HepG2 (cell line): ENCODE data around the gene FAM98A. TPM values are rescaled to one million over a fixed set of nuclear protein-coding genes. Genes with fewer than 3 reads are reported as not detected.

Experiments used
- ATAC-seq: fragments of 200-7000 bp; cut with Tn5 transposase; 3 replicates; pipeline ENCODE4 v1.9.1; 2020; ENCODE audit warnings: mild to moderate bottlenecking, moderate library complexity
- BruUV-seq: library from RNA; stranded (reverse); fragments of 400-500 nt; replicated peaks from 2 replicates; lab custom pipeline; 2021; lab: Mats Ljungman, UMichigan
- CTCF ChIA-PET: fragments of 300-600 bp; formaldehyde crosslinking; extraction: SDS; loops from one replicate; lab custom pipeline; 2021; ENCODE audit warnings: low total read pairs, inconsistent platforms, low intra/inter-chr PET ratio; lab: Yijun Ruan, JAX
- POLR2A ChIA-PET: fragments of 350-600 bp; sonication (Branson Sonifier 250); formaldehyde crosslinking; loops from one replicate; lab custom pipeline; 2020; ENCODE audit warnings: antibody characterized with exemption, inconsistent platforms; lab: Yijun Ruan, JAX
- DNase-seq: peaks from one replicate; pipeline ENCODE4 v3.0.0-alpha.2; 2015; ENCODE audit warnings: low spot score
- FAIRE-seq: peaks from 3 replicates; lab custom pipeline; 2011; peaks lifted over from hg19 to GRCh38; lab: Jason Lieb, UNC
- H2AFZ ChIP-seq: one replicate; pipeline ENCODE4 v1.6.1; 2011; ENCODE audit warnings: low read length, inconsistent platforms
- H3K27ac ChIP-seq: fragments of 300-600 bp; 3 replicates; pipeline ENCODE4 v1.8.0; 2011; ENCODE audit warnings: mixed run types, mild to moderate bottlenecking, mixed read lengths, low read length, inconsistent platforms; ENCODE audit not compliant: insufficient read depth; ENCODE audit errors: extremely low read length
- H3K27me3 ChIP-seq, 2 experiments: fragments of 200-600 bp in 1 of 2; 2 replicates in 1 of 2; 3 replicates in 1 of 2; pipeline versions ENCODE4 v1.6.0 to v1.8.0; 2011; ENCODE audit warnings: low read length in 2 of 2, mild to moderate bottlenecking in 2 of 2, moderate library complexity in 2 of 2, inconsistent platforms in 1 of 2; ENCODE audit not compliant: insufficient read depth in 2 of 2, control insufficient read depth in 1 of 2
- H3K36me3 ChIP-seq, 2 experiments: fragments of 200-600 bp in 1 of 2; replicated peaks in 1 of 2; 2 replicates in 1 of 2; 3 replicates in 1 of 2; pipeline versions ENCODE4 v1.5.1 to v1.8.0; 2011; ENCODE audit warnings: low read length in 2 of 2, inconsistent platforms in 1 of 2; ENCODE audit not compliant: insufficient read depth in 2 of 2, control insufficient read depth in 1 of 2
- H3K4me1 ChIP-seq: 2 replicates; pipeline ENCODE4 v1.5.1; 2012; ENCODE audit warnings: low read length, inconsistent platforms; ENCODE audit not compliant: insufficient read depth
- H3K4me2 ChIP-seq: 2 replicates; pipeline ENCODE4 v1.6.0; 2011; ENCODE audit warnings: low read depth, low read length, inconsistent platforms
- H3K4me3 ChIP-seq, 3 experiments: fragments of 200-600 bp in 1 of 3; sonication (generic), shearing (Covaris generic) in 1 of 3; replicated peaks in 1 of 3; 2 replicates each; pipeline ENCODE4 v1.5.1; 2011 to 2016; ENCODE audit warnings: low read length in 3 of 3, inconsistent platforms in 2 of 3, low read depth in 2 of 3, mild to moderate bottlenecking in 2 of 3, control low read depth in 1 of 3, mixed read lengths in 1 of 3; ENCODE audit not compliant: insufficient read depth in 1 of 3
- H3K79me2 ChIP-seq: one replicate; pipeline ENCODE4 v1.6.1; 2011; ENCODE audit warnings: low read length, inconsistent platforms; ENCODE audit not compliant: insufficient read depth
- H3K9ac ChIP-seq: 2 replicates; pipeline ENCODE4 v1.6.0; 2011; ENCODE audit warnings: mild to moderate bottlenecking, low read depth, low read length, inconsistent platforms; ENCODE audit not compliant: insufficient read depth
- H3K9me3 ChIP-seq: 2 replicates; pipeline ENCODE4 v1.5.1; 2012; ENCODE audit warnings: mild to moderate bottlenecking, low read length
- H4K20me1 ChIP-seq: 2 replicates; pipeline ENCODE4 v1.6.0; 2011; ENCODE audit warnings: inconsistent platforms, mild to moderate bottlenecking, low read length, moderate library complexity; ENCODE audit not compliant: insufficient read depth
- EP300 ChIP-seq, 3 experiments: sonication (generic) in 1 of 3; formaldehyde crosslinking in 1 of 3; IDR thresholded peaks; 2 replicates each; pipeline versions ENCODE4 v1.5.1 to v1.6.1; 2011 to 2020; ENCODE audit warnings: low read depth in 2 of 3, low read length in 2 of 3, borderline replicate concordance in 1 of 3, improper control_type of control experiment in 1 of 3, mild to moderate bottlenecking in 1 of 3, missing genetic modification reagents in 1 of 3, moderate library complexity in 1 of 3
- KDM6A ChIP-seq: IDR thresholded peaks from 2 replicates; pipeline ENCODE4 v1.6.1; 2016; ENCODE audit warnings: low read depth
- NFE2 ChIP-seq: sonication (generic); formaldehyde crosslinking; IDR thresholded peaks from 2 replicates; pipeline ENCODE4 v1.4.0; 2020; ENCODE audit warnings: missing genetic modification reagents
- RFXAP ChIP-seq: sonication (generic); formaldehyde crosslinking; IDR thresholded peaks from 2 replicates; pipeline ENCODE4 v1.4.0; 2020; ENCODE audit warnings: missing genetic modification reagents, borderline replicate concordance
- ZBTB20 ChIP-seq: sonication (generic); formaldehyde crosslinking; IDR thresholded peaks from 2 replicates; pipeline ENCODE4 v1.8.1; 2023; ENCODE audit warnings: missing genetic modification reagents, low read depth, mild to moderate bottlenecking, borderline replicate concordance
- ZNF124 ChIP-seq: sonication (generic); formaldehyde crosslinking; IDR thresholded peaks from 2 replicates; pipeline ENCODE4 v1.4.0; 2020; ENCODE audit warnings: missing genetic modification reagents
- ZNF556 ChIP-seq: sonication (generic); formaldehyde crosslinking; IDR thresholded peaks from 2 replicates; pipeline ENCODE4 v1.4.0; 2020; ENCODE audit warnings: mild to moderate bottlenecking, missing genetic modification reagents, borderline replicate concordance
- WGBS: methylation state at CpG from one replicate; pipeline ENCODE4 v1.1.6; 2017; ENCODE audit warnings: low lambda C conversion rate; 5-methylcytosine and 5-hydroxymethylcytosine counted together
- in situ Hi-C: cut with HindIII; loops from 2 replicates; pipeline ENCODE4 v1.10.0; 2017; ENCODE audit warnings: low pct_unique_long_range_greater_than_20kb; ENCODE audit not compliant: extremely low pct_ligation_motif_present
- intact Hi-C: fragments of 100-400 bp; cut with micrococcal nuclease; formaldehyde crosslinking; loops from one replicate; pipeline ENCODE4 v1.10.0; 2022; ENCODE audit not compliant: unreplicated experiment
- polyA plus RNA-seq, 8 experiments: library from polyadenylated mRNA; depleted of rRNA in 3 of 8; stranded (reverse) in 7 of 8; unstranded in 1 of 8; fragments of >200 nt; fragmentation: Illumina TruSeq in 4 of 8; extraction: Trizol in 4 of 8; gene quantifications; 2 replicates each; pipeline versions ENCODE4 v1.2.1 to v1.2.3, GENCODE V29; 2011 to 2016; ENCODE audit warnings: low read depth in 4 of 8, missing spikeins in 1 of 8, mixed read lengths in 1 of 8; ENCODE audit not compliant: insufficient read depth in 1 of 8
- total RNA-seq, 5 experiments: library from RNA; depleted of rRNA; stranded (reverse); fragments of >200 nt; fragmentation: Illumina TruSeq; extraction: Trizol; gene quantifications; 2 replicates each; pipeline ENCODE4 v1.2.3, GENCODE V29; 2016; ENCODE audit warnings: low read depth in 1 of 5
- TF ChIP-seq, protein P1 (sequence below): sonication (generic); formaldehyde crosslinking; IDR thresholded peaks from 2 replicates; pipeline ENCODE4 v1.4.0; 2020; ENCODE audit warnings: missing genetic modification reagents

FAM98A gene
- total and polyA plus RNA-seq, 2 of the 13 experiments (the other 11 are each of a cell fraction or from before 2014, with no cell fraction given), result 44.0 to 61.4 TPM

DNA sequence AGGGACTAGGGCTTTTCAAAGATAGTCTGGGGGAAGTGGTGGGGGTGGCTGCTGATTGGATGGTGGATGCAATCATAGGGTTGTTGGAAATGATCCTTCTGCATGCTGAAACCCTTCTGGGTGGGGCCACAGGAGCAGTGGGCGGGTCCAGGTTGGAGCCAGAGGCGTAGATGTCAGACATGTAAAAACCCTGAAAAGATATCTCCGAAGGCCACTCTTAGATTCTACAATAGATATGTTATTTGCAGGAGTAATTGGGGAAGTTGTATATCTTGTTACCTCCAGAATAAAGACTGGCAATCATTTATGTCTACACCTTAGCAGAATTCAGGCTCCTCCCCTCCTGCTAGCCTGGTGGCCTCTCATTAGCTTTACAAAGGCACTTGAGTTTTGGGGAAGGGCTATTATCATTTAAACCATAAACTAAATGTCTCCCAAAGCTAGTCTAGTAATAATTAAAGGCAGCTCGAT lies 8.2 kb upstream of the FAM98A start (continued):
- TF ChIP-seq RFXAP, result no peak
- TF ChIP-seq, protein P1, sequence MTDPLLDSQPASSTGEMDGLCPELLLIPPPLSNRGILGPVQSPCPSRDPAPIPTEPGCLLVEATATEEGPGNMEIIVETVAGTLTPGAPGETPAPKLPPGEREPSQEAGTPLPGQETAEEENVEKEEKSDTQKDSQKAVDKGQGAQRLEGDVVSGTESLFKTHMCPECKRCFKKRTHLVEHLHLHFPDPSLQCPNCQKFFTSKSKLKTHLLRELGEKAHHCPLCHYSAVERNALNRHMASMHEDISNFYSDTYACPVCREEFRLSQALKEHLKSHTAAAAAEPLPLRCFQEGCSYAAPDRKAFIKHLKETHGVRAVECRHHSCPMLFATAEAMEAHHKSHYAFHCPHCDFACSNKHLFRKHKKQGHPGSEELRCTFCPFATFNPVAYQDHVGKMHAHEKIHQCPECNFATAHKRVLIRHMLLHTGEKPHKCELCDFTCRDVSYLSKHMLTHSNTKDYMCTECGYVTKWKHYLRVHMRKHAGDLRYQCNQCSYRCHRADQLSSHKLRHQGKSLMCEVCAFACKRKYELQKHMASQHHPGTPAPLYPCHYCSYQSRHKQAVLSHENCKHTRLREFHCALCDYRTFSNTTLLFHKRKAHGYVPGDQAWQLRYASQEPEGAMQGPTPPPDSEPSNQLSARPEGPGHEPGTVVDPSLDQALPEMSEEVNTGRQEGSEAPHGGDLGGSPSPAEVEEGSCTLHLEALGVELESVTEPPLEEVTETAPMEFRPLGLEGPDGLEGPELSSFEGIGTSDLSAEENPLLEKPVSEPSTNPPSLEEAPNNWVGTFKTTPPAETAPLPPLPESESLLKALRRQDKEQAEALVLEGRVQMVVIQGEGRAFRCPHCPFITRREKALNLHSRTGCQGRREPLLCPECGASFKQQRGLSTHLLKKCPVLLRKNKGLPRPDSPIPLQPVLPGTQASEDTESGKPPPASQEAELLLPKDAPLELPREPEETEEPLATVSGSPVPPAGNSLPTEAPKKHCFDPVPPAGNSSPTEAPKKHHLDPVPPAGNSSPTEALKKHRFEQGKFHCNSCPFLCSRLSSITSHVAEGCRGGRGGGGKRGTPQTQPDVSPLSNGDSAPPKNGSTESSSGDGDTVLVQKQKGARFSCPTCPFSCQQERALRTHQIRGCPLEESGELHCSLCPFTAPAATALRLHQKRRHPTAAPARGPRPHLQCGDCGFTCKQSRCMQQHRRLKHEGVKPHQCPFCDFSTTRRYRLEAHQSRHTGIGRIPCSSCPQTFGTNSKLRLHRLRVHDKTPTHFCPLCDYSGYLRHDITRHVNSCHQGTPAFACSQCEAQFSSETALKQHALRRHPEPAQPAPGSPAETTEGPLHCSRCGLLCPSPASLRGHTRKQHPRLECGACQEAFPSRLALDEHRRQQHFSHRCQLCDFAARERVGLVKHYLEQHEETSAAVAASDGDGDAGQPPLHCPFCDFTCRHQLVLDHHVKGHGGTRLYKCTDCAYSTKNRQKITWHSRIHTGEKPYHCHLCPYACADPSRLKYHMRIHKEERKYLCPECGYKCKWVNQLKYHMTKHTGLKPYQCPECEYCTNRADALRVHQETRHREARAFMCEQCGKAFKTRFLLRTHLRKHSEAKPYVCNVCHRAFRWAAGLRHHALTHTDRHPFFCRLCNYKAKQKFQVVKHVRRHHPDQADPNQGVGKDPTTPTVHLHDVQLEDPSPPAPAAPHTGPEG, result no peak
- no peak for TF ChIP-seq ZNF124 (CRISPR knock-in tag)
- TF ChIP-seq NFE2, result no peak
- TF ChIP-seq KDM6A, result no peak
- no peak for TF ChIP-seq EP300 (IDR thresholded peaks at IDR 0.05; ENCODE audit: low read depth in 2 of 2, low read length in 2 of 2)
- TF ChIP-seq EP300 (CRISPR knock-in tag; IDR thresholded peaks at IDR 0.05; ENCODE audit: borderline replicate concordance), result no peak

DNA sequence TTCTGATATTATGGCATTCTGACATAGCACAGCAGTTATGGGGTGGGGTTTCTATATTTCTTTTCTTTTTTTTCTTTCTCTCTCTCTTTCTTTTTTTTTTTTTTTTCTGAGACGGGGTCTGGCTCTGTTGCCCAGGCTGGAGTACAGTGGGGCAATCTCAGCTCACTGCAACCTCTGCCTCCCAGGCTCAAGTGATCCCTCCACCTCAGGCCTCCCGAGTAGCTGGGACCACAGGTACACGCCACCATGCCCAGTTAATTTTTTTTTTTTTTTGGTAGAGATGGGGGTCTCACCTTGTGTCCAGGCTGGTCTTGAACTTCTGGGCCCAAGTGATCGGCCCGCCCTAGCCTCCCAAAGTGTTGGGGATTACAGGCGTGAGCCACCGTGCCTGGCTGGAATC lies 7.5 kb upstream of the FAM98A start:
- no peak overlapping the region for H3K27ac ChIP-seq

More for the DNA sequence above, 7.5 kb upstream of the FAM98A start:
- in situ Hi-C loops, result no loop called here
- ATAC-seq (no peak), DNase-seq (no peak), FAIRE-seq (no peak)
- Histone ChIP-seq H3K79me2 (no peaks in the 10 kb centered on the region), H3K4me2 (no peak overlapping the region), H3K36me3 (no peaks in the 10 kb centered on the region), H3K27me3 (no peaks in the 10 kb centered on the region), H3K9ac (no peak overlapping the region), H2AFZ (no peak overlapping the region), H4K20me1 (no peaks in the 10 kb centered on the region), H3K4me3 (no peak overlapping the region), H3K4me1 (no peaks in the 10 kb centered on the region), H3K9me3 (no peaks in the 10 kb centered on the region; the same call in 1 of the 2 replicates)
- BruUV-seq, result no TSS peak
- intact Hi-C loops, result no loop called here
- ChIA-PET CTCF (no interaction called here), POLR2A (no interaction called here)
- TF ChIP-seq ZNF556 (CRISPR knock-in tag) (no peak), ZBTB20 (CRISPR knock-in tag) (no peak)
- 53% methylated on average over 7 of the region's 7 CpGs for WGBS
